ENCODE measurements around the gene ZNF451.

The ZNF451 gene

DNA sequence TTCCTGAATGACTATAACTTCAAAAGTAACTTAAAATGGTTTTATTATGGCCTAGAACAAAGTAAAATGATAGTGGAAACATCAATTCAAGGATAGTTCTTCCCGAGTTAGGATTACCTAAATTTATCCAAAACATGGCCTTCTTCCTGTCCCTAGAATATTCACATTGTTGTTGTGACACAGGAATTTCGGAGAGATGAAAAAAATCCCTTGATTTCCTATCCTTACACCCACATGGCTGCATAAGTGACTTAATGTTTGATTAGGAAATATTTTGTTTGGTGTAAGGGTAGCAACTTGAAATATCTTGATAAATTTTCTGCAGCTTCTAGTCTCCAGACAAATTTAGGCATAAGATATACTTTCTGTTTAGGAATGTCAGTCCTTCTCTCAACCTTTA lies 27.8 kb downstream of the ZNF451 start:
- Histone ChIP-seq H3K27me3 (ENCODE audit: control insufficient read depth, insufficient read depth, low read length) (no peaks in the 10 kb centered on the region), H3K36me3 (ENCODE audit: control insufficient read depth, insufficient read depth, low read length) (no peaks in the 10 kb centered on the region)

DNA sequence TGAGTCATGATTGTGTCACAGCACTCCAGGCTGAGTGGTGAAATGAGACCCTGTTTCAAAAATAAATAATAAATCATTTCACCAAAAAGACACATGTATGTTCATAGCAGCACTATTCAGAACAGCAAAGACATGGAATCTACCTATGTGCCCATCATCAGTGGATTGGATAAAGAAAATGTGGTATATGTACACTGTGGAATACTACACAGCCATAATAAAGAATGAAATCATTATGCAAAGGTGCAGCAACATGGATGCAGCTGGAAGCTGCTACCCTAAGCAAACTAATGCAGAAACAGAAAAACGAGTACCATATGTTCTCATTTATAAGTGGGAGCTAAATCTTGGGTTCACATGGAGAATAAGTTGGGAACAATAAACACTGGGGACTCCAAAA lies 33.1 kb downstream of the ZNF451 start:
- H3K27ac ChIP-seq (ENCODE audit: low read depth, low read length) = no peak overlapping the region
- no peaks in the 10 kb centered on the region for H3K27me3 ChIP-seq (ENCODE audit: control insufficient read depth, insufficient read depth, low read length)
- H3K4me1 ChIP-seq (ENCODE audit: control insufficient read depth, insufficient read depth, low read length) = no peaks in the 10 kb centered on the region
- no peak overlapping the region for H3K9ac ChIP-seq (ENCODE audit: low read depth, low read length)
- no peak overlapping the region for H3K4me3 ChIP-seq (ENCODE audit: low read depth, low read length)
- no peaks in the 10 kb centered on the region for H3K9me3 ChIP-seq (ENCODE audit: control insufficient read depth, insufficient read depth, low read length)
- peaks cover 4% of the 10 kb centered on the region for H3K36me3 ChIP-seq (ENCODE audit: control insufficient read depth, insufficient read depth, low read length)

More for the DNA sequence above, 27.8 kb downstream of the ZNF451 start:
- no peak overlapping the region for H3K27ac ChIP-seq (ENCODE audit: low read depth, low read length)
- no peak overlapping the region for H3K9ac ChIP-seq (ENCODE audit: low read depth, low read length)
- no peak overlapping the region for H3K4me3 ChIP-seq (ENCODE audit: low read depth, low read length)
- H3K9me3 ChIP-seq (ENCODE audit: control insufficient read depth, insufficient read depth, low read length) = no peaks in the 10 kb centered on the region
- no peaks in the 10 kb centered on the region for H3K4me1 ChIP-seq (ENCODE audit: control insufficient read depth, insufficient read depth, low read length)

DNA sequence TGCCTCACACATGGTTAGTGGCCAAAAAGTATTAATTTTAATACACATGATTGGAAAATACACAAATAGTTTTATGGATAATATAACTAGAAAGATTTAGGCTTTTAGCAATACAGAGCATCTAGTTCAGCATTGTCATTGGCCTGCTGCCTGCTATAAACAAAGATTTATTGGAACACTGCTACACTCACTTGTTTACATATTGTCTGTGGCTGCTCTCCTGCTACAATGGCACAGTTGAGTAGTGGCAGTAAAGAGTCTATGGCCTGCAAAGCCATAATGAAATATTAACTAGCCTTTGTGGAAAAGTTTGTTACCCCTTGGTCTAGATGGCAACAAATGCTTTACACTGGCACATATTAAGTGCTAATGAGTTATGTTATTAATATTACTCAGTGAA lies 37.8 kb downstream of the ZNF451 start:
- peaks cover 14% of the 10 kb centered on the region for H3K36me3 ChIP-seq (ENCODE audit: control insufficient read depth, insufficient read depth, low read length)
- no peak overlapping the region for H3K9ac ChIP-seq (ENCODE audit: low read depth, low read length)
- no peaks in the 10 kb centered on the region for H3K9me3 ChIP-seq (ENCODE audit: control insufficient read depth, insufficient read depth, low read length)
- no peak overlapping the region for H3K4me3 ChIP-seq (ENCODE audit: low read depth, low read length)
- no peak overlapping the region for H3K27ac ChIP-seq (ENCODE audit: low read depth, low read length)
- H3K4me1 ChIP-seq (ENCODE audit: control insufficient read depth, insufficient read depth, low read length) = no peaks in the 10 kb centered on the region
- no peaks in the 10 kb centered on the region for H3K27me3 ChIP-seq (ENCODE audit: control insufficient read depth, insufficient read depth, low read length)

DNA sequence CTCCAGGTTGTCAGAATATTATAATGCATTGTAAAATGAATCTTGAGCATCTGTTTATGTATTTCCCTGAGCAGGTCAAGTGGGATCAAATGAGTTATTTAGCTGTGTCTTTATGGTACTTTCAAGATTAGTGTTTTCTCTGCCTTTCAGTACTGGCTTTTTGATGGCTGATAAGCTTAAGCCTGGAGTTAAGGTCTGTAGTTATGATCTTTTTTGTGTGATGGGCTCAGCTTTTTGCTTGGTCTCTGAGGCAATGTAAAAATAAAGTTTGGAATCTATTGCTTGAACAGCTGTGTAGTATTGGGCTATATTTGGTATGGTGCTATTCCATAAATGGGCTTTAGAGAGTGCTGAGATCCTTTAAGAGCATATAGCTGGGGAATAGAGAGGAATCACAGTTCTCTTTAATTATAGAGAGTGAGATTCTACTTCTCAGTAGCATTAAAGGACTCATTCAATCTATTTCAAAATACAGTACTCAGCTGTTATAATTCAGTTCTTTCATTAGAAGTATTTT lies 40.7 kb downstream of the ZNF451 start:
- Histone ChIP-seq H3K9me3 (ENCODE audit: control insufficient read depth, insufficient read depth, low read length) (no peaks in the 10 kb centered on the region), H3K9ac (ENCODE audit: low read depth, low read length) (no peak overlapping the region), H3K4me3 (ENCODE audit: low read depth, low read length) (no peak overlapping the region), H3K27ac (ENCODE audit: low read depth, low read length) (no peak overlapping the region), H3K4me1 (ENCODE audit: control insufficient read depth, insufficient read depth, low read length) (no peaks in the 10 kb centered on the region), H3K27me3 (ENCODE audit: control insufficient read depth, insufficient read depth, low read length) (no peaks in the 10 kb centered on the region), H3K36me3 (ENCODE audit: control insufficient read depth, insufficient read depth, low read length) (peaks cover 42% of the 10 kb centered on the region)

DNA sequence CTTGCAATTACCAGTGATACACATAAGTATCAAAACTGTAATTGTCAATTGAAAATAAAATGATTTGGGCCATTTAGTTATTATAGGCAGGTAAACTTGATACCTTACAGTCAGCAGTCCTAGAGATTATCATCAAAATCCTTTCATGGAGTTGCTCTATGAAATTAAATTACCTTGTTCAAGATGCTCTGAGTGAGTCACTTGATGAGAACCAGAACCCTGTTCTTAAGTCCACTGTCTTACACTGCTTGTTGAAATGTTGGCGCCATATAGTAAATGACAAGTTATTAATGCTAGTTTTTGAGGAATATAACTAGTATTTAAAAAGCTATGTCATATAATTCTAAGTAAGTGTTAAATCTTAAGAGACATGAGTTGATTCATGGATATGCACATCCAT lies 45.0 kb downstream of the ZNF451 start:
- peaks cover 62% of the 10 kb centered on the region for H3K36me3 ChIP-seq (ENCODE audit: control insufficient read depth, insufficient read depth, low read length)
- H3K9me3 ChIP-seq (ENCODE audit: control insufficient read depth, insufficient read depth, low read length) = no peaks in the 10 kb centered on the region
- H3K27ac ChIP-seq (ENCODE audit: low read depth, low read length) = no peak overlapping the region
- no peak overlapping the region for H3K9ac ChIP-seq (ENCODE audit: low read depth, low read length)
- no peaks in the 10 kb centered on the region for H3K27me3 ChIP-seq (ENCODE audit: control insufficient read depth, insufficient read depth, low read length)
- no peak overlapping the region for H3K4me3 ChIP-seq (ENCODE audit: low read depth, low read length)
- no peaks in the 10 kb centered on the region for H3K4me1 ChIP-seq (ENCODE audit: control insufficient read depth, insufficient read depth, low read length)

DNA sequence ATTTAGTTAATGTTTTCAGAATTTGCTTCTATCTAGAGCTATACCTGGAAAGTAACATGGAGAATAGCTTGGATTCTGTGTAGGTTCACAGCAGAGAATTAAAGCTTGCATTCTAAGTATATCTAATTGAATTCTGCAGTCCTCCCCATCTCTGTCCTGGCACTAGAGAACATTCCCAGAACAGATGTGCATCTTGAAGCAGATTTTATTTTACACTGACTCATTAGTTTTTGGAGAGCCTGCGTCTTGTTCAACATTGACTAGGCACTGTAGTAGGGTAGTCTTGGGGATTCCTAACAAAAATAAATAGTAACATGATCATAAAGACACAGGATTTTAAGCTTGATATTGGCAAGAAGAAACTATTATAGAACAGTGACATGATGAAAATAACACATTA lies 45.9 kb downstream of the ZNF451 start:
- H3K4me1 ChIP-seq (ENCODE audit: control insufficient read depth, insufficient read depth, low read length) = no peaks in the 10 kb centered on the region
- no peak overlapping the region for H3K4me3 ChIP-seq (ENCODE audit: low read depth, low read length)
- H3K9ac ChIP-seq (ENCODE audit: low read depth, low read length) = no peak overlapping the region

DNA sequence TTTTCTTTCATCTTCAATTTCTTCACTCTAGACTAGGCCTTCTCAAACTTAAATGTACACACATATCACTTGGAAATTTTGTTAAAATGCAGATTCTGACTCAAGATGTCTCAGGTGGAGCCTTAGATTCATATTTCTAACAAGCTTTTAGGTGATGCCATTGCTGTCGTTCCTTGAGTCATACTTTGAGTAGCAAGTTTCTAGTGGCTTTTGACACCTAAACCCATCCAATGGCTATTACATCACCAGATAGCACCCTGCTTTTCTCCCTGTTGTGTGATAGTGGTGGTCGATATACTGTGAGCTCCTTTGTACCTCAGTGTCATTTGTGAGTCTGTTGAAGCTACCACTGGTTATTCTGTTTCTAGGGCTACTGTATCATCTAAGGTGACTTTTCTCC lies 47.4 kb downstream of the ZNF451 start:
- no peak overlapping the region for H3K9ac ChIP-seq (ENCODE audit: low read depth, low read length)
- H3K4me1 ChIP-seq (ENCODE audit: control insufficient read depth, insufficient read depth, low read length) = no peaks in the 10 kb centered on the region
- peaks cover 74% of the 10 kb centered on the region for H3K36me3 ChIP-seq (ENCODE audit: control insufficient read depth, insufficient read depth, low read length)
- no peak overlapping the region for H3K27ac ChIP-seq (ENCODE audit: low read depth, low read length)
- no peaks in the 10 kb centered on the region for H3K27me3 ChIP-seq (ENCODE audit: control insufficient read depth, insufficient read depth, low read length)
- H3K9me3 ChIP-seq (ENCODE audit: control insufficient read depth, insufficient read depth, low read length) = no peaks in the 10 kb centered on the region
- no peak overlapping the region for H3K4me3 ChIP-seq (ENCODE audit: low read depth, low read length)

More for the DNA sequence above, 45.9 kb downstream of the ZNF451 start:
- H3K27me3 ChIP-seq (ENCODE audit: control insufficient read depth, insufficient read depth, low read length) = no peaks in the 10 kb centered on the region
- no peaks in the 10 kb centered on the region for H3K9me3 ChIP-seq (ENCODE audit: control insufficient read depth, insufficient read depth, low read length)
- H3K36me3 ChIP-seq (ENCODE audit: control insufficient read depth, insufficient read depth, low read length) = peaks cover 62% of the 10 kb centered on the region
- no peak overlapping the region for H3K27ac ChIP-seq (ENCODE audit: low read depth, low read length)

DNA sequence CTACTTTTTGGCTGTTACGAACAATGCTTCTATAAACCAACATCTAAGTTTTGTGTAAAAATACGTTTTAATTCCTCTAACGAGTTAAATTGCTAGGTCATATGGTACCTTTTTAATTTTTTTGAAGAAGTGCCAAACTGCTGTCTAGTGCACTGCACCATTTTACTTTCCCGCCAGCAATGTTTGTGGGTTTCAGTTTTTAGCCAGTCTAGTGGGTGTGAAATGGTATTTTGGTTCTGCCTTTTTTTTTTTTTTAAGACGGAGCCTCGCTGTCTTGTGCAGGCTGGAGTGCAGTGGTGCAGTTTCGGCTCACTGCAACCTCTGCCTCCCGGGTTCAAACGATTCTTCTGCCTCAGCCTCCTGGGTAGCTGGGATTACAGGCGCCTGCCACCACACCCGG lies 48.0 kb downstream of the ZNF451 start:
- Histone ChIP-seq H3K4me3 (ENCODE audit: low read depth, low read length) (no peak overlapping the region), H3K27ac (ENCODE audit: low read depth, low read length) (no peak overlapping the region), H3K9ac (ENCODE audit: low read depth, low read length) (no peak overlapping the region), H3K4me1 (ENCODE audit: control insufficient read depth, insufficient read depth, low read length) (no peaks in the 10 kb centered on the region), H3K36me3 (ENCODE audit: control insufficient read depth, insufficient read depth, low read length) (peaks cover 76% of the 10 kb centered on the region), H3K27me3 (ENCODE audit: control insufficient read depth, insufficient read depth, low read length) (no peaks in the 10 kb centered on the region), H3K9me3 (ENCODE audit: control insufficient read depth, insufficient read depth, low read length) (no peaks in the 10 kb centered on the region)

DNA sequence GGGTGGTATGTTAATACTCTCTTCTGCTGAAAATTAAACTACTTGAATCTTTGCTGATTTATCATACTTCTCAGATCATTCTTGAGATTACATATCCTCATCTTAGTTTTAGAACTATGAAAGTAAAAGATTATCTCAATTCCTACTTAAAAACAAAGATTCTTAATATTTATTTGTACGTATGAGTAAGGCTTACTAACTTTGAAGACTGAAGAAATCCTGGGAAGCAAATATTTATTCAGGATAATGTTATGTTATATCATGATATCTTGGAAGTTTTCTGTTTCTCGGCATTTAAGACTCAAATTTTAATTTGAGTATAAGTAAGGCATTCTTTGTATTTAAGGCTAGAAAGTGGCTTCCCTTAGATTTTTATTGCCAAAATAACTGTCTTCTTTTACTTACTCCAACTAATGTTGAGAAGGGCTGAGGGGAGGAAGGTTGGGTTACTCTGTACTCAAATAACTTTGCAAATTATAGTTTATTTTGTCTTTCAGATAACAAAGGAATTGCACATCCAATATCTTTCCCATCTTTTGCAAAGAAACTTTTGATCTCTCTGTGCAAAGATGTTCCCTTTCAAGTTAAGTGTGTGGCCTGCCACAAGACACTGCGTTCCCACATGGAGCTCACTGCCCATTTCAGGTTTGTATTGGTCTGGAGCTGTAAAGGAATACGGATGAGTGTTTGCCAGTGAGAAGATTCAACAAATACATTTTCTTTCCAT lies 51.6 kb downstream of the ZNF451 start:
- Histone ChIP-seq H3K4me3 (ENCODE audit: low read depth, low read length) (no peak overlapping the region), H3K9ac (ENCODE audit: low read depth, low read length) (no peak overlapping the region), H3K36me3 (ENCODE audit: control insufficient read depth, insufficient read depth, low read length) (peaks cover 56% of the 10 kb centered on the region), H3K27ac (ENCODE audit: low read depth, low read length) (no peak overlapping the region), H3K9me3 (ENCODE audit: control insufficient read depth, insufficient read depth, low read length) (no peaks in the 10 kb centered on the region), H3K4me1 (ENCODE audit: control insufficient read depth, insufficient read depth, low read length) (no peaks in the 10 kb centered on the region), H3K27me3 (ENCODE audit: control insufficient read depth, insufficient read depth, low read length) (no peaks in the 10 kb centered on the region)

DNA sequence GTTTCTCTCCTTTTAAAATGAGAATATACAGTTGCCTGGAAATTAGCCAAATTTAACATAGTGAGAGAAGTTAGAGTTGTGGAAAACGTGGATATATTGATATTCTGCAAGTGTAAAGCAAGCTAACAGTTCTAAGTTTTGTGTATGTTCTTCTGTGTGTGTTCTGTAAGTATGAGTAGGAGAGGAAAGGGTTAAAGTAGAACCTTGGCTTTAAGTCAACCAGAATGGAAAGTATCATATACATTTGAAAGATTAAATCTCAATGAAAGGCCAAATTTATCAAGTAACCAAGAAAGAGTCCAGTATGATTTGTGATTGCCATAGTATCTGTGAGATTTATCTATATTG lies 52.2 kb downstream of the ZNF451 start:
- Histone ChIP-seq H3K9ac (ENCODE audit: low read depth, low read length) (no peak overlapping the region), H3K27me3 (ENCODE audit: control insufficient read depth, insufficient read depth, low read length) (no peaks in the 10 kb centered on the region), H3K27ac (ENCODE audit: low read depth, low read length) (no peak overlapping the region), H3K4me3 (ENCODE audit: low read depth, low read length) (no peak overlapping the region), H3K4me1 (ENCODE audit: control insufficient read depth, insufficient read depth, low read length) (no peaks in the 10 kb centered on the region), H3K9me3 (ENCODE audit: control insufficient read depth, insufficient read depth, low read length) (no peaks in the 10 kb centered on the region), H3K36me3 (ENCODE audit: control insufficient read depth, insufficient read depth, low read length) (peaks cover 56% of the 10 kb centered on the region)

DNA sequence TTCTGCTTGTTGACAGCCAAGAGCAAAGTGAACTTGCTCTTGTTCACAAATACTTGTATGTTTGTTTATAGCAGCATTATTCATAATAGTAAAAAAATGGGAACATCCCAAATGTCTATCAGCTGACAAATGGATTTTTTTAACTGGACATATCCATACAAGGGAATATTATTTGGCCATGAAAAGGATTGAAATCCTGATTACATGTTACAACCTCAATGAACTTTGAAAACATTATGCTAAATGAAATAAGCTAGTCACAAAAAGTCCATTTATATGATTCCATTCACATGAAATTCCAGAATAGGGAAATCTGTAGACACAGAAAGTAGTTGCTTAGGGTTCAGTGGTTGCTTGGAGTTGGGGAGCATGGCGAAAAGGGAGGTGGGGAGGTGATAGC lies 53.7 kb downstream of the ZNF451 start:
- no peak overlapping the region for H3K27ac ChIP-seq (ENCODE audit: low read depth, low read length)
- H3K27me3 ChIP-seq (ENCODE audit: control insufficient read depth, insufficient read depth, low read length) = no peaks in the 10 kb centered on the region

More for the DNA sequence above, 53.7 kb downstream of the ZNF451 start:
- H3K9me3 ChIP-seq (ENCODE audit: control insufficient read depth, insufficient read depth, low read length) = no peaks in the 10 kb centered on the region
- peaks cover 63% of the 10 kb centered on the region for H3K36me3 ChIP-seq (ENCODE audit: control insufficient read depth, insufficient read depth, low read length)
- H3K9ac ChIP-seq (ENCODE audit: low read depth, low read length) = no peak overlapping the region
- H3K4me3 ChIP-seq (ENCODE audit: low read depth, low read length) = no peak overlapping the region
- H3K4me1 ChIP-seq (ENCODE audit: control insufficient read depth, insufficient read depth, low read length) = no peaks in the 10 kb centered on the region
